ENCODE data around the gene GP9.

GP9 gene

GRCh38 chr3:129038121-129038855, 22.3 kb upstream of the GP9 start:
- H3K27me3 ChIP-seq = peaks cover 29% of the 10 kb centered on the region
- H3K27ac ChIP-seq = no peak overlapping the region
- H3K36me3 ChIP-seq = no peaks in the 10 kb centered on the region
- no peaks in the 10 kb centered on the region for H3K9me3 ChIP-seq
- no peak for TF ChIP-seq CTCF (IDR thresholded peaks at IDR 0.05)
- no peak overlapping the region for H3K4me3 ChIP-seq (ENCODE audit: low read depth in 1 of 2, low read length in 1 of 2)
- H3K4me1 ChIP-seq (ENCODE audit: control insufficient read depth in 1 of 2, insufficient read depth in 1 of 2, low read depth in 1 of 2, low read length in 1 of 2) = no peaks in the 10 kb centered on the region

GRCh38 chr3:129039271-129040038, 21.1 kb upstream of the GP9 start:
- no peaks in the 10 kb centered on the region for H3K9me3 ChIP-seq
- H3K36me3 ChIP-seq = no peaks in the 10 kb centered on the region
- no peak for TF ChIP-seq CTCF (IDR thresholded peaks at IDR 0.05)
- H3K27me3 ChIP-seq = peaks cover 41% of the 10 kb centered on the region
- no peaks in the 10 kb centered on the region for H3K4me1 ChIP-seq (ENCODE audit: control insufficient read depth in 1 of 2, insufficient read depth in 1 of 2, low read depth in 1 of 2, low read length in 1 of 2)
- no peak overlapping the region for H3K27ac ChIP-seq
- no peak overlapping the region for H3K4me3 ChIP-seq (ENCODE audit: low read depth in 1 of 2, low read length in 1 of 2)

GRCh38 chr3:129040039-129040336, 20.6 kb upstream of the GP9 start:
- no peak for TF ChIP-seq CTCF (IDR thresholded peaks at IDR 0.05)
- no peak overlapping the region for H3K27ac ChIP-seq
- H3K4me3 ChIP-seq (ENCODE audit: low read depth in 1 of 2, low read length in 1 of 2) = no peak overlapping the region
- no peaks in the 10 kb centered on the region for H3K4me1 ChIP-seq (ENCODE audit: control insufficient read depth in 1 of 2, insufficient read depth in 1 of 2, low read depth in 1 of 2, low read length in 1 of 2)
- no peaks in the 10 kb centered on the region for H3K36me3 ChIP-seq
- peaks cover 46% of the 10 kb centered on the region for H3K27me3 ChIP-seq
- no peaks in the 10 kb centered on the region for H3K9me3 ChIP-seq

- no peaks in the 10 kb centered on the region for H3K9me3 ChIP-seq
- no peak overlapping the region for H3K27ac ChIP-seq
- H3K36me3 ChIP-seq = no peaks in the 10 kb centered on the region
- TF ChIP-seq CTCF (IDR thresholded peaks at IDR 0.05) = no peak
- peaks cover 54% of the 10 kb centered on the region for H3K27me3 ChIP-seq
- peaks cover 4% of the 10 kb centered on the region in 2 experiments for H3K4me1 ChIP-seq (ENCODE audit: control insufficient read depth in 1 of 2, insufficient read depth in 1 of 2, low read depth in 1 of 2, low read length in 1 of 2)
- H3K4me3 ChIP-seq (ENCODE audit: low read depth in 1 of 2, low read length in 1 of 2) = no peak overlapping the region
Measured at GRCh38 chr3:129040579-129041300, 19.8 kb upstream of the GP9 start.

- TF ChIP-seq CTCF (IDR thresholded peaks at IDR 0.05) = no peak
- Histone ChIP-seq H3K4me3 (ENCODE audit: low read depth in 1 of 2, low read length in 1 of 2) (peak overlapping the region; percentile 20 to 25), H3K27ac (no peak overlapping the region), H3K36me3 (no peaks in the 10 kb centered on the region), H3K4me1 (ENCODE audit: control insufficient read depth in 1 of 2, insufficient read depth in 1 of 2, low read depth in 1 of 2, low read length in 1 of 2) (peaks cover 10% of the 10 kb centered on the region in 2 experiments), H3K27me3 (peaks cover 67% of the 10 kb centered on the region), H3K9me3 (no peaks in the 10 kb centered on the region)
Measured at GRCh38 chr3:129045675-129046036, 14.9 kb upstream of the GP9 start.
